ENCODE measurements around the gene LSAMP.

DNA sequence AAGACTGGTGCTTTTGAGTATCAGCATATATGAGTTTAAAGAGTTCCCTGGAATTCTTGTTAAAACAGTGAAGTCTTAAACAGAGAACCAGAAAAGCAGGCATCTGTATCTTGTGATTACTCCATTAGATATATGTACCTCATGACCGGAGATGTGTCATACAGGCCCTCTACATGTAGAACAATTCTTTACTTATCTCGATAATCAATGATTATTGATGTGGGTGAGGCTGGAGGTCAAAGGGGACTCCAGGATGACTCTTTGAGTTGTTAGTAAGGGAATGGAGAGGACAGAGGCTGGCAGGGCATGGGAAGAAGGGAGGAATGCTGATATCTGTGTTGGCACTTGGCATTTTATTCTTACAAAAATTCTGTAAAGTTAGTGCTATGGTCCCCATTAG lies 666.3 kb downstream of the LSAMP start:
- TF ChIP-seq, protein P1, sequence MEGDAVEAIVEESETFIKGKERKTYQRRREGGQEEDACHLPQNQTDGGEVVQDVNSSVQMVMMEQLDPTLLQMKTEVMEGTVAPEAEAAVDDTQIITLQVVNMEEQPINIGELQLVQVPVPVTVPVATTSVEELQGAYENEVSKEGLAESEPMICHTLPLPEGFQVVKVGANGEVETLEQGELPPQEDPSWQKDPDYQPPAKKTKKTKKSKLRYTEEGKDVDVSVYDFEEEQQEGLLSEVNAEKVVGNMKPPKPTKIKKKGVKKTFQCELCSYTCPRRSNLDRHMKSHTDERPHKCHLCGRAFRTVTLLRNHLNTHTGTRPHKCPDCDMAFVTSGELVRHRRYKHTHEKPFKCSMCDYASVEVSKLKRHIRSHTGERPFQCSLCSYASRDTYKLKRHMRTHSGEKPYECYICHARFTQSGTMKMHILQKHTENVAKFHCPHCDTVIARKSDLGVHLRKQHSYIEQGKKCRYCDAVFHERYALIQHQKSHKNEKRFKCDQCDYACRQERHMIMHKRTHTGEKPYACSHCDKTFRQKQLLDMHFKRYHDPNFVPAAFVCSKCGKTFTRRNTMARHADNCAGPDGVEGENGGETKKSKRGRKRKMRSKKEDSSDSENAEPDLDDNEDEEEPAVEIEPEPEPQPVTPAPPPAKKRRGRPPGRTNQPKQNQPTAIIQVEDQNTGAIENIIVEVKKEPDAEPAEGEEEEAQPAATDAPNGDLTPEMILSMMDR (IDR thresholded peaks at IDR 0.05): no peak
- no peak for TF ChIP-seq POLR2A (IDR thresholded peaks at IDR 0.05; ENCODE audit: low read depth)

Data from esophagus muscularis mucosa (tissue), 3 donors.